ENCODE measurements around the gene RAB3D.

Gene RAB3D

GRCh38 chr19:11304936-11305335 lies 34.5 kb downstream of the RAB3D start:
- TF ChIP-seq CTCF (IDR thresholded peaks at IDR 0.05; ENCODE audit: low read depth, low read length), result no peak
- DNase-seq (ENCODE audit: low read depth in 2 of 2), result no peak
- no peak overlapping the region for H3K4me3 ChIP-seq (replicated peaks in 1 of 2; ENCODE audit: low read depth in 2 of 2, low read length in 2 of 2)

- H3K4me3 ChIP-seq (replicated peaks in 1 of 2; ENCODE audit: low read depth in 2 of 2, low read length in 2 of 2), result no peak overlapping the region
- TF ChIP-seq CTCF (IDR thresholded peaks at IDR 0.05; ENCODE audit: low read depth, low read length), result no peak
- DNase-seq (ENCODE audit: low read depth in 2 of 2), result no peak
Observed at GRCh38 chr19:11300811-11301120, 38.7 kb downstream of the RAB3D start.

GRCh38 chr19:11299946-11300810 lies 39.3 kb downstream of the RAB3D start:
- H3K4me3 ChIP-seq (replicated peaks in 1 of 2; ENCODE audit: low read depth in 2 of 2, low read length in 2 of 2), result no peak overlapping the region
- no peak for TF ChIP-seq CTCF (IDR thresholded peaks at IDR 0.05; ENCODE audit: low read depth, low read length)
- no peak for DNase-seq (ENCODE audit: low read depth in 2 of 2)

GRCh38 chr19:11296264-11296663 lies 43.2 kb downstream of the RAB3D start:
- TF ChIP-seq CTCF (IDR thresholded peaks at IDR 0.05; ENCODE audit: low read depth, low read length), result no peak
- no peak overlapping the region for H3K4me3 ChIP-seq (replicated peaks in 1 of 2; ENCODE audit: low read depth in 2 of 2, low read length in 2 of 2)
- DNase-seq (ENCODE audit: low read depth in 2 of 2), result peak; percentile 24 to 71

- no peak for TF ChIP-seq CTCF (IDR thresholded peaks at IDR 0.05; ENCODE audit: low read depth, low read length)
- H3K4me3 ChIP-seq (replicated peaks in 1 of 2; ENCODE audit: low read depth in 2 of 2, low read length in 2 of 2), result no peak within 1 kb of the TSS
- no peak for DNase-seq (ENCODE audit: low read depth in 2 of 2)
Observed at GRCh38 chr19:11295665-11296245, 43.7 kb downstream of the RAB3D start, which contains the start of gene TSPAN16. TSS of gene TSPAN16 (plus strand) at chr19:11296160. CDS start at chr19:11296298, 138 bp downstream.

GRCh38 chr19:11295180-11295579 lies 44.3 kb downstream of the RAB3D start:
- no peak for DNase-seq (ENCODE audit: low read depth in 2 of 2)
- TF ChIP-seq CTCF (IDR thresholded peaks at IDR 0.05; ENCODE audit: low read depth, low read length), result no peak
- H3K4me3 ChIP-seq (replicated peaks in 1 of 2; ENCODE audit: low read depth in 2 of 2, low read length in 2 of 2), result no peak overlapping the region
